Activated naive CD4-positive, alpha-beta T cell treated with anti-CD3 and anti-CD28 coated beads, Interleukin-2, amount 50 U/mL, for 72 hours (primary cell): Measurements from ENCODE around the gene MGP. TPM values are rescaled to one million over a fixed set of nuclear protein-coding genes. Genes with fewer than 3 reads are reported as not detected.

Experiments
- ATAC-seq, 2 donors: fragments of 150-1000 bp; cut with Tn5 transposase; 2 replicates each; pipeline ENCODE4 v1.10.0; 2021; ENCODE audit warnings: mild to moderate bottlenecking in 2 of 2, moderate library complexity in 2 of 2
- DNase-seq, 2 donors: peaks; one replicate each; pipeline ENCODE4 v3.0.0; 2021 to 2022; ENCODE audit warnings: low spot score in 2 of 2
- H3K27ac Mint-ChIP-seq, 2 donors: one replicate each; pipeline ENCODE4 v1.8.0; 2022; ENCODE audit warnings: mild to moderate bottlenecking in 2 of 2, mixed read lengths in 2 of 2
- H3K36me3 Mint-ChIP-seq, 2 donors: one replicate each; pipeline ENCODE4 v1.8.0; 2022; ENCODE audit warnings: mixed read lengths in 2 of 2
- H3K9me3 Mint-ChIP-seq, 2 donors: one replicate each; pipeline ENCODE4 v1.8.0; 2022; ENCODE audit warnings: mixed read lengths in 2 of 2
- total RNA-seq, 2 donors: library from RNA; stranded (reverse); gene quantifications; one replicate each; pipeline ENCODE4 v1.2.3, GENCODE V29; 2022

Gene MGP
- total RNA-seq, 2 donors from 2014 or later, result 0.47 TPM; not detected in 1

DNA sequence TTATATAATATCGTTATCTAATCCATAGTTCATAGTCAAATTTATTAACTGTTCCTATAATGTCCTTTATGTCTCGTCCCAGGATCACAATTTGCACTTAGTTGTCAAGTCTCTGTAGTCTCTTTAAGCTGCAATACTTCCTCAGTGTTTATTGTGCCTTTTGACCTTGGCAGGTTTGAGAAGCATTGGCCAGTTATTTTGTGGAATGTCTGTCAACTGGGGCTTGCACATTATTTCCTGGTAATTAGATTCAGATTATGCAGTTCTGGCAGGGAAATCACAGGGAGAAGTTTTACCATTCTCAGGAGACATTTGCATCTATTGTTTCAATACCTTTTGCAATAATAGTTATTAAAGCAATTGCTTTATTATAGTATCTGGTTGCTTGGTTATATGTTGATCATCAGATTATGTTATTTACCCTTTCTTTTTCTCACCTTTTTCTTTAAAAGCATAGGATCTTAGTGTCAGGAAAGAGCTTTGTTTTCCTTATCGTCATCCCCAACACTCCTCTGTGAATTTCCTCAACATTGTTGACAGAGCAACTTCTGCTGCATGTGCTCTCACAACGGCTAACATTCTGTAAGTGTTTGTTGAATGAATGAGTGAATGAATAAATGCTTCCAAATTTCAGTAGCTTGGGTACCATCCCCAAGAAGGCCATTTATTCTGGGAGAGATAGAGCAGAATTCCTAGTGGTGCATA, 38.6 kb downstream of the MGP start:
- Mint-ChIP-seq H3K36me3 (no peaks in the 10 kb centered on the region), H3K9me3 (no peaks in the 10 kb centered on the region), H3K27ac (no peak overlapping the region)
- ATAC-seq, result no peak
- no peak for DNase-seq

DNA sequence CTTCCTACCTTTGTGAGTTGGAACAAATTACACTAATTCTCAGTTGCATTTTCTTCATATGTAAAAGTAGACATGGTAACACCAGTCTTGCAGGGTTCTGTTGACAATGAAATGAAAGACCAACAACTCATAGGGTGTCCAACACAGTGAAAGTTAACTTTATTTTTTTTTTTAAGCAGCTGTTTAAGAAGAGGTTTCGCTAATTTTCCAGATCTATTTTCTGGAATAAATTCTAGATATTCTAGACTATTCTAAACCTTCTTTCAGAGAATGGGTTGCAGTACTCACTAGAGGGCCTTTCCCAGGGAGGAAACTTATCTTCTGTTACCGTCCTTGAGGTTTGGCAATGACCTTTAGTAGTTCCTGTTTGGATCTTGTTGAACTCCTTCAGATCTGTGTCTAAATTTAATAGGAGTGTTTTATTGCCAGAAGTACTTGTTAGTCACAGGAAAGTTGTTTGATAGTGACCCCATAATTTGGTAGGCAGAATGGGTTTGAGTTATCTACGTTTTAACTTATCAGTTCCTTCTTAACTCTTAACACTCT, 39.5 kb downstream of the MGP start:
- DNase-seq (no peak), ATAC-seq (peak in 1 of 2 donors; percentile 58)
- H3K27ac Mint-ChIP-seq, result no peak overlapping the region
- H3K36me3 Mint-ChIP-seq, result no peaks in the 10 kb centered on the region
- no peaks in the 10 kb centered on the region for H3K9me3 Mint-ChIP-seq

- no peaks in the 10 kb centered on the region for H3K9me3 Mint-ChIP-seq
- ATAC-seq, result peak; percentile 63 to 64
- H3K36me3 Mint-ChIP-seq, result no peaks in the 10 kb centered on the region
- H3K27ac Mint-ChIP-seq, result peak overlapping the region in 1 of 2 donors; percentile 86
- peak in 1 of 2 donors; percentile 35 for DNase-seq
These were observed 40.3 kb downstream of the MGP start for GRCh38 chr12:14845350-14845750.

DNA sequence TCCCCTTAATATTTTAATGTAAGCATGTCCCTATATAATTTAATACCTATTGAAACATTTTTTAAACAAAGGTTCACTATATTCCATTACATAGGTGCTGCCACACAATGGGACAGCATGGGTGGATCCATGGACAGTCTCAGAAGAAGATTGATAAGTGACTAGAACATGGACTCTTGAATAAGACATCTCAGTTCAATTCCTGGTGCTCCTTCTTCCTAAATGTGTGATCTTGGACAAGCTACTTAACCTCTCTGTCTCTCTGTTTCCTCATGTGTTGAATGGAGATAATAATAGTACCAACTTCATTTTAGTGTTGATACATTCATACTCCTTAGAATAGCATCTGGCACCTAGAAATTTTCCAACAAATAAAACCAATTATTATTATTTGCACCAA, 41.3 kb downstream of the MGP start:
- H3K9me3 Mint-ChIP-seq, result no peaks in the 10 kb centered on the region
- no peak for DNase-seq
- H3K27ac Mint-ChIP-seq, result no peak overlapping the region
- H3K36me3 Mint-ChIP-seq, result no peaks in the 10 kb centered on the region
- no peak for ATAC-seq

DNA sequence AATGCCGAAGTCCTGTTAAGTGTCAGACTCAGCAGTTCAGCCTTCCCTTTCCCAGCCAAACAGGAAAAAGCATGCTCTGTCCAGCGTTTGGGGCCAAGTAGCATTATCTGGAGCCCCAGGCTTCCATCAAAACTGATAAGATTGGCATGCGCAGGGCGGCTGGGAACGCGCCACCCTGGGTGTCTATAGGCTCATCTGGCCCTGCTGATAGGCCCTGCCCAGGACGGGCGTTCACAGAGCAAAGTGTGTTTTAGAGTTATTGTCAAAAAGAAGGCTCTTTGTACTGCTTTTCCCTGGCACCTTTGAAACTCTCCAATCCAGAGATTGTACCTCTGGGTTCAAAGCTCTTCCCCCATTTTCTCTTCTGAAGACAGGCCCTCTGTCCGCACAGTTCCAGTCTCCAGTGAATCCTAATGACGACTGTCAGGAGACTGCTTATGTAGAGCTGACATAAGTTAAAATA, 42.2 kb downstream of the MGP start, which contains the start of gene ART4:
Gene ART4 (minus strand): TSS at position 102 of the 463 bp plus-strand sequence. CDS start 413 bp downstream, outside the sequence.
- H3K9me3 Mint-ChIP-seq, result no peaks in the 10 kb centered on the region
- DNase-seq (no peak), ATAC-seq (no peak)
- H3K27ac Mint-ChIP-seq, result no peak within 1 kb of the TSS
- H3K36me3 Mint-ChIP-seq, result no peaks in the 10 kb centered on the region

DNA sequence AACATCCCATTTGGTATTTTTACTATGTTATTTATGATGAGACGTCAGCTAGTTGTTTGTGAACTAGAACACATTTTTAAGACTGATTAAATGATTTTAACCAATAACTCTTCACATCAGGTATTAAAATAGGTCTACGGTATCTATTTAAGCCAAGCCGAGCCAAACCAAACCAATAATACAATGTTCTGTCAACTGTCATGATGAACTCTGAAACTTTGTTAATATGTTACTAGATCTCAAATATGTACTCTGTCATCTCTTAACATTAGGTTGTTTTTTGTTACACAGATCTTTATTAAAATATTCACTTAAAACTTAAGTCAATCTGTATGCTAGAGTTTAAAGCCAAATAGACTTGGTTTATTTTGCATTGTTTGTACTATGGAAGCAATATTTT, 43.3 kb downstream of the MGP start:
- H3K36me3 Mint-ChIP-seq, result no peaks in the 10 kb centered on the region
- H3K9me3 Mint-ChIP-seq, result no peaks in the 10 kb centered on the region
- ATAC-seq, result no peak
- H3K27ac Mint-ChIP-seq, result no peak overlapping the region
- DNase-seq, result no peak

DNA sequence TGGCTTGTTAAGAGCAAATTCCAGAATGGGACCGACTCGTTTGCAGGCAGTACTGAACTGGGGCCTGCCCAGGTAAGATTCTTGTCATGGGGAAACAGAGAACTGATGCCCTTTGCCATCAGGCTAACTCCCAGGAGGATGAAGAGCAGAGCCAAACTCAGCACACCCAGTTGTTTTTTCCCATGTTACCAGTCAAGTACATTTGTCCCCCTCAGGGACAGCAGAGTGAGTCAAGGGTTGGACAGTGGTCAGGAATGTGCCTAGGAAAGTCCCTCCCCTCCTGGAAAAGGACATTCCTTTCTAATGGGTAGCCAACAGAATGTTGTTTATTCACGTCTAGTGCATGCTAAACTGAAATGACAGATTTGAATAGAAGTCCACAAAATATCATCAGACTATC, 43.9 kb downstream of the MGP start:
- H3K9me3 Mint-ChIP-seq, result no peaks in the 10 kb centered on the region
- no peak overlapping the region for H3K27ac Mint-ChIP-seq
- no peak for DNase-seq
- H3K36me3 Mint-ChIP-seq, result no peaks in the 10 kb centered on the region
- no peak for ATAC-seq

GRCh38 chr12:14840616-14841015, 45.0 kb downstream of the MGP start:
- ATAC-seq (no peak), DNase-seq (no peak)
- Mint-ChIP-seq H3K36me3 (no peaks in the 10 kb centered on the region), H3K9me3 (no peaks in the 10 kb centered on the region), H3K27ac (no peak overlapping the region)

DNA sequence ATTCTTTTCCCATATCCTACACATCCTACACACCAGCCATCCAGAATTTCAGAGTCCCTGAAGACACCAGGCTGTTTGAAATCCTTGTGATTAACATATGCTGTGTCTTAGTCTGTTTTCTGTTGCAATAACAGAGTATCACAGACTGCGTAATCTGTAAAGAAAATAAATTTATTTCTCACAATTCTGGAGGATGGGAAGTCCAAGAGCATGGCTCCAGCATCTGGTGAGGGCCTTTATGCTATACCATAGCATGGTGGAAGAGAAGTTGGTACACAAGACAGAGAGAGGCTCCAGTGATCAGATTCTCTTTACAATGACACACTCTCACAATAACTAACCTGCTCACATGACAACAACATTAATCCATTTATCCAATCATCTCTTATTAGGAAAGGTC, 46.4 kb downstream of the MGP start:
- no peak overlapping the region for H3K27ac Mint-ChIP-seq
- DNase-seq (no peak), ATAC-seq (no peak)
- H3K36me3 Mint-ChIP-seq, result no peaks in the 10 kb centered on the region
- no peaks in the 10 kb centered on the region for H3K9me3 Mint-ChIP-seq

GRCh38 chr12:14836336-14837210, 49.1 kb downstream of the MGP start:
- DNase-seq, result no peak
- Mint-ChIP-seq H3K27ac (no peak overlapping the region), H3K9me3 (no peaks in the 10 kb centered on the region), H3K36me3 (no peaks in the 10 kb centered on the region)
- ATAC-seq, result peak in 1 of 2 donors; percentile 44

DNA sequence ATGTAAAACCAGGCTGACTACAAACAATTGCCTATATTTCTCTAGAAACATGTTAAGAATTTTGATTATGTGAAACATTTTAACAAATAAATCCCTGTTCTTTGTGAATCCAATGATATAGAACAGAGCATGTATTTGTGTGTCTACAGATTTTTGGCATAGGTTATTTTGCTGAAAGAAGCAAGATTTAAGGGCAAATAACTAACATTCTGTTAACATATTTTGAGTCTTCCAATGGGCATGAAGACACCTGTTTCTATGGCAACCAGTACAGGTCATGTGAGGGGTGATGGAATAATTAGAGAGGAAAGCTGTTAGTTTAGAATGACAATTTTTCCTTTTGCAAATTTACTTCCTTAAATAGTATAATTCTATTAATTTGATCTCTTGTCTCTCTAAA, 51.1 kb downstream of the MGP start:
- H3K9me3 Mint-ChIP-seq, result no peaks in the 10 kb centered on the region
- no peak overlapping the region for H3K27ac Mint-ChIP-seq
- no peak for ATAC-seq
- no peak for DNase-seq
- no peaks in the 10 kb centered on the region for H3K36me3 Mint-ChIP-seq

DNA sequence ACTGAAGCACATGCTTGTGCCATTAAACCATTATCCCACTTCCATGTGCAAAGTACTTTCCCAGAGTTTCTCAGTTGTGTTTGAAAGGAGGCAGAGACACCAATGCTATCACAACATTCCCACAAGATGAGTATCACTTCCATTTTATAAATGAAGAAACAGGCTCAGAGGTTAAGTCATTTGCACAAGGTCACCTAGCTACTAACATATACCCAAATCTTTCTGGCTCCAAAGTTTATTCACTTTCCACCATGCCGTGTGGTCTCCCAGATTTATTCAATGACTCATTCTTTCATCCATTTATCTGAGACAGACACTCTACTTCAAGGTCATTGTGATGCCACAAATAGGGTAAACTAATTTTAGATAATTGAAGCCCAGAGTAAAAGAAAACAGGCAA, 51.7 kb downstream of the MGP start:
- DNase-seq, result no peak
- no peak for ATAC-seq
- Mint-ChIP-seq H3K36me3 (no peaks in the 10 kb centered on the region), H3K27ac (no peak overlapping the region), H3K9me3 (no peaks in the 10 kb centered on the region)

- Mint-ChIP-seq H3K27ac (no peak overlapping the region), H3K9me3 (no peaks in the 10 kb centered on the region), H3K36me3 (no peaks in the 10 kb centered on the region)
- DNase-seq, result no peak
- no peak for ATAC-seq
These were observed 52.3 kb downstream of the MGP start for GRCh38 chr12:14833336-14833735.

Other genes starting within 250 kb of the MGP start
- not detected for gene GUCY2C, start 189.3 kb downstream of the MGP start, total RNA-seq
- 100 to 1,000 TPM in 1 of 2 donors, 10 to 100 TPM in 1; 95.5 to 120 TPM for gene WBP11, start 82.4 kb downstream of the MGP start, total RNA-seq
- 1 to 10 TPM; 2.6 to 4.6 TPM for gene C12orf60, start 82.2 kb downstream of the MGP start, total RNA-seq
- gene SMCO3, start 71.7 kb downstream of the MGP start, total RNA-seq, result not detected
- gene ART4, start 42.3 kb downstream of the MGP start, total RNA-seq, result not detected
- gene ERP27, start 52.7 kb upstream of the MGP start, total RNA-seq, result 1 to 10 TPM; 1.5 to 5.0 TPM
- 100 to 1,000 TPM; 667 to 811 TPM for gene ARHGDIB, start 75.7 kb upstream of the MGP start, total RNA-seq
- not detected for gene PDE6H, start 87.2 kb upstream of the MGP start, total RNA-seq